Ramos (cell line): Measurements from ENCODE around the gene OR6K3.
"Not testable (repeated sequence)": the region's sequence is repeated elsewhere in the genome, so short reads cannot be mapped to it uniquely, and the experiment has no call there.

Source experiments
- in situ Hi-C: fragments of 300-500 bp; cut with MboI; formaldehyde crosslinking; loops from one replicate; pipeline ENCODE4 v1.14.3; 2022; ENCODE audit warnings: low sequenced_read_pairs; ENCODE audit not compliant: unreplicated experiment

Gene OR6K3

GRCh38 chr1:158720620-158721019 is at the start of gene OR6K3:
OR6K3 (minus strand) TSS chr1:158720720; CDS start chr1:158718115, 2,605 bp downstream.
- in situ Hi-C loops, result no loop called here

DNA sequence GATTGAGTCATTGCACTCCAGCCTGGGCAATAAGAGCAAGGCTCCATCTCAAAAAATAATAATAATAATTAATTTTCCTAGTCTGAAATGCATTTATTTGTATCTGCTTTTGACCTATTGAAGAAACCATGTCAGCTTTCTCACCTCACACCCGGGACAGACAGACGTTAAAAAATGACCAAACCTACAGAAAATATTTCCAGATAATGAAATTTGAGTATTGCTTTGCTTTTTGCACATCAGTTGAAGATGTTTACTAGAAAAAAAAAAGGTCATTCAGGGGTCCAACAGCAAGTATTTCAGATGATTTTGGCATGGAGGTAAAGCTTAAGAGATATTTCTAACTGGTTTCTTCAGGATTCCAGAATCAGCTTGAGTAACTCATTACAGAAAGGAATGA is 33.9 kb upstream of the OR6K3 start, which contains the start of gene OR6K6:
OR6K6 (plus strand) TSS at position 301 of the 400 bp plus-strand sequence. CDS start 168 bp downstream, outside the sequence.
- in situ Hi-C loops, result no loop called here

- in situ Hi-C loops, result no loop called here
Observed at GRCh38 chr1:158752155-158752712, 31.7 kb upstream of the OR6K3 start.

DNA sequence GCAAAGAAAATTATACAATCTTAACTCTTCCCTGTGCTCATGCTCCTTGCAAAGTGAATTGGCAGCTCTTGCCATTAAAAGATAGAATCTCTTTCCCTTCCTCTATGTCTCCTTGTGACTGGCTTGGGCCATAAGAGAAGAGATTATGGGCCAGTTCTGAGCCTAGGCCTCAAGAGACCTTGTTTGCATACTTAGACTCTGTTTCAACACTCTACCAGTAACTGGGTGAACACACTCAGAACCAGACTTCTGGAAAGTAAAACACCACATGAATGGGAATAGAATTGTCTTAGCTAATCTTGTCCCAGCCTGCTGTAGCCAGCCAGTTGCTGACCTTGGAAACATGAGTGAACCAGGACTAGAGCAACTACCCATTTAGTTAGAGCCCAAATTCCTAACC is 15.3 kb upstream of the OR6K3 start:
- in situ Hi-C loops, result no loop called here

DNA sequence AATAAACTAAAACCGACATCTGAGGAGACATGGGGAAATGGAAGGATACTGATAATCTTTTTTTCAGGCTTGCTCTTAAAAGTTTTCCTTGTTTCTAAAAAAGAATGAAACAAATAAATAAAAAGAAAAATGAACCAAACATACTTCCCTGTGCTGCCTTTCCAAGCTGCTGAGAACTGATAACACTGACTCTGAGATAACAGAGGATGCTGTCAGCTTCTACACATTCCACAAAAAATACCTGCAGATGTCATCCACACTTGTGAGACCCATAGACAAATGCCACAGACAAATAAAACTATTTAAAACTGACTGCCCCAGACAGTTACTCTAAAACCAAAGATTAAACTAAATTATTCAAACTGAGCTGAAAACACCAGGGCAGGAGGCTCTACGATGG is 12.0 kb upstream of the OR6K3 start:
- in situ Hi-C loops, result no loop called here

GRCh38 chr1:158731707-158732106 is 11.2 kb upstream of the OR6K3 start:
- in situ Hi-C loops, result no loop called here

DNA sequence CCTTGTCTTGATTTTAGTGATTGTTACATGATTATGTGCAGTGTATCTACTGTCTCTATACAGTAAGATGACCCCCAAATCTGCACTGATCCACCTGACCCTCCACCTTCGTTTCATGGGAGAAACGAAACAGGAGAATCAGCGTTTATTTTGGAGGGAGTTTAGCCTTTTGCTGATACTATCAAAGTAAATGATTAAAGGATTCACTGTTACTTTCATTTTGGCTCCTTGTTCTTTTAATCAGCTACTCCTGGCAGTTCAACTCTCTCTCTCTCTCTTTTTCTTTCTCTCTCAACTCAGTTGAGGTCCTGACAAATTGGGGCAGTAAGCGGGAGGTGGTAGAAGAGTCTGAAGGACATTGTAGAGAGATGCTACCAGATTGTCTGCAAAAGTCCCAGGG is 9.9 kb upstream of the OR6K3 start:
- in situ Hi-C loops, result no loop called here

DNA sequence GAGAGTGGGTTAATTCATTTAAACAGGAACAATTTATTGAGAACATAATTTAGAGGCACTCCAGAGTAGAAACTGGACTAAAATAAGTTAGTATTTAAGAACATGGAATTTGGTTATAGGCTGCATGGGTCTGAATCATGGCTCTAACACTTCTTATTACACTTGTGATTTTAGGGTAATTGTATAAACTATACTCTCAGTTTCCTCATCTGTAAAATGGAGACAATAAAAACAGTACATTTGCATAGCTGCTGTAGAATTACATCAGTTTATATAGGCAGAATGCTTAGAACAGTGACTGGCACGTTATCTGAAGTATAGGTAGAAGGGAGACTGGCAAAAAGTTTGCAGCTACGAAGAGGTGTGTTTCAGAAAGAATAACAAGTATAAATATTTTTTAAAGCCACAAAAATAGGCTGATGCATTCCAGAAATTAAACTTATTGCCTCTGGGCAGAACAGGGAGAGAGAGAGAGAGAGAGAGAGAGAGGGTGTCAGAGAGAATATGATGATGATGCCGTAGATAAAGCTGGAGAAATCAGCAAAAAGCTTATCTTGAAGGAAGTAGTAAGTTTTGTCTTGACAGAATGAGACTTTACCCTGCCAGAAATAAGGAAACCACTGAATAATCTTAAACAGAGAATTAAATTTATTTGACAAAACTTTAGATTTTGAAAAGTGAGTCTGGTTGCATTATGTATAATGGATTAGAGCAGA is 8.1 kb upstream of the OR6K3 start:
- in situ Hi-C loops, result no loop called here

GRCh38 chr1:158724442-158724841 is 3.9 kb upstream of the OR6K3 start:
- in situ Hi-C loops, result no loop called here

DNA sequence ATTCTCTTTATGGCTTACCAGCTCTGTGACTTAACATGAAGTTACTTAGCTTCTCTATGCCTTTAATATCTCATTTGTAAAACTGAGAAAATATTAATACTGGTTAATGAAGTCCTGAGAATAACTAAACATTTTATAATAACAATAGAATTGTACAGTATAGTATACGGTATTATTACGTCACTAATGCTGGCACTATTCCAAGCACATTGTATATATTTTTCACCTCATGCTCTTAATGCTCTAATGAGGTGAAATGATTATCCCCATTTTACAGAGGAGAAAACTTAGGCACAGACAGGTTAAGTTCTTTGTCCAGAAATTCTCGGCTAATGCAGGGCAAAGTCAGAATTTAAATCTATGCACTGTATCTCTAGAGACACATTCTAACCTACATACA is 856 bp downstream of the OR6K3 start:
- in situ Hi-C loops, result no loop called here

DNA sequence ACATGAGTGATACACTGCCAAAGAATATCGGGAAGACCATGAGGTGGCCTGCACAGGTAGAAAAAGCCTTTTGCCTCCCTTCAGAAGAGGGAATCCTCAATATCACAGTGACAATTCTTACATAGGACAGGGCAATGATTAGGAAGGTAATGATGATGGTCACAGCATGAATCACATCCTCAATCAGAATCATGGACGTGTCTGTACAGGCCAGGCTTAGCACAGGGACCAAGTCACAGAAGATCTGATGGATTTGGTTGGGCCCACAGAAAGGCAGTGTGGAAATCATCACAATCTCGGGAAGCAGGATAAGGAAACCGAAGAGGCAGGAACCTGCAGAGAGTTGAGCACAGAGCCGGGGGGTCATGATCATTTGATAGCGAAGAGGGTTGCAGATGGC is 3.2 kb downstream of the OR6K3 start:
- in situ Hi-C loops, result no loop called here

DNA sequence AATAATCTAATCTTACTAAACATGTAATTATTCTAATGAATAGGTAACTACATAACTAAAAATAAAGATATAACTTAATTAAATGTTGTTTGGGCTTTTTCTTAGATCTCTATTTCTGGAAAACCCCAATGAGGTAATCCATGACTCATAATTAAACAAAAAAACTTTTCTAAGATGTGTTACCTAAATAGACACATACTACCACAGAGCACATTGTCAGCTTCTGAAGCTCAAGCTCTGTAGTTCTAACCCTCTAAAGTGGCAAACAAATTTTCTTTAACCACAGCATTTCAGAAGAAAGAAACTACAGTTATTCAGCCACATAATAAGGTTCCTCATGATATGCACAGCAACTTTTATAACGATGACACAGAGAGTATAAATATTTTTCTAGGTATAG is 4.2 kb downstream of the OR6K3 start:
- in situ Hi-C loops, result no loop called here

DNA sequence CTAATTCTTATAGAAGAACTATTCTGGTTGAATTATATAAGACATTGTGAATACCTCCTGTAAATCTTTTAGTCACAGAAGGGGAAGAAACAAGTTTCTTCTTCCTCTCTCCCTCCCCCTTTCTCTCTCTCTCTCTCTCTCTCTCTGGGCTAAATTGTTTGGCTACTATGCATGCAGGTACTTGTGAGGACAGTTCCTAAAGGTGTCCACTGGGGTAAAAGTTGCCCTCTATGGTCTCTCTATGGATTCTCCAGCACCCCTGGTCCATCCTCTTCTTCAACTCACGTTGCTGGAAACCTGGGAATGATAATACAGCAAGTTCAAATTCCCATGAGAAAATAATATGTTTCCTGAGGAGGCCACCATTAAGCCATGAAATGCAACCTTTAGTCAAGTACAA is 5.8 kb downstream of the OR6K3 start:
- in situ Hi-C loops, result no loop called here

DNA sequence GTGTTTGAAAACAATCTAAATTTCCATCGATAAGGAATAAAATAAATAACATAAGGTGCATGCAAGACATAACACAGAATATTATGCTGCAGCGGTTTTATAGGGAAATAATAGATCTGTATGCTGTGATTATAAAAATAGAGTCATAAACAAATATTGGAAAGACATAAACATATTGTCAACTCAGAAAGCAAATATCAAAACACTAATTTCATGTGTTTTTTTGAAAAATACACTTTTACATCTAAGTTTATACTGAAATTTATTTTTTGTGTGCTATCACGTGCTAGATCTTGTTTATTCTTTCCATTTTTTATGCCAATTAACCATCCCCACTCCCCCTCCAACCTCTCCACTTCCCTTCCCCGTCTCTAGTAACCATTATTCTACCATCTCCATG is 9.4 kb downstream of the OR6K3 start:
- in situ Hi-C loops, result no loop called here

DNA sequence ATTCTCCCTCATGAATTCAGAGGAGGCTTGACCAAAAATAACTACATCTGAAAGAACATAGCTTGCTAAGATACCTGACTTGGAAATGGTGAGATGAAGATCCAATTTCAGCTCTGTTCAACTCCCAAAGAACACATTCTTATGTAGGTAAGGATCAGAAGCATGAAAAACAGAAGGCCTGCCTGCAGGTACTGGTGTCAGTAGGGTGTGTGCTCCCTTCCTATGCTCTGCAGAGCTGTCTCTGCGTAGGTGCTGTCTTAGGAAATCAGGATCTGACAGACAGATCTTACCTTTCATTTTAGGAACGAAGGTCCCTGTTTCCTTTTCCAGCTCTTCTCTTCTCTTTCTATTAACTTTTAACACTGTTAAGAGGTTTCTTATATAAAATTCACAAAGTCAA is 14.4 kb downstream of the OR6K3 start:
- in situ Hi-C loops, result no loop called here

DNA sequence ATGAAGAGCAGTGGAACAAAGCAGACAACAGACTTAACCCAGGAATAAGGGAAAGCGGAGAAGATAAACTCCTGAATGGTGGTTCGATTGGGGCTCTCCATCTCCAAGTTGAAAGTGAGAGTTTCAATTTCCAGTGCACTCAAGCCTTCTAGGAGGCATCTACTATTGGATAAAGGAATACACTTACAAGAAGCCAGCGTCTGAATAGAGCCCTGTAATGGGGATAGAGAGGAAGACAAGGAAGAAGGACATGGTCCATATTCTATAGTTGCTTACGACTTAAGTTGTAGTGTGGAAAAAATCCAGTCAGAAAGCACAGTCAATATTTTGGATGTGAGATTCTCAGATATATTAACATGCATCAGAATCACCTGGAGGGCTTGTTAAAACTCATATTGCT is 20.0 kb downstream of the OR6K3 start, which contains the start of gene OR6K2:
OR6K2 (minus strand) TSS at position 101 of the 400 bp plus-strand sequence; CDS start at position 101, 0 bp downstream.
- in situ Hi-C loops, result no loop called here

DNA sequence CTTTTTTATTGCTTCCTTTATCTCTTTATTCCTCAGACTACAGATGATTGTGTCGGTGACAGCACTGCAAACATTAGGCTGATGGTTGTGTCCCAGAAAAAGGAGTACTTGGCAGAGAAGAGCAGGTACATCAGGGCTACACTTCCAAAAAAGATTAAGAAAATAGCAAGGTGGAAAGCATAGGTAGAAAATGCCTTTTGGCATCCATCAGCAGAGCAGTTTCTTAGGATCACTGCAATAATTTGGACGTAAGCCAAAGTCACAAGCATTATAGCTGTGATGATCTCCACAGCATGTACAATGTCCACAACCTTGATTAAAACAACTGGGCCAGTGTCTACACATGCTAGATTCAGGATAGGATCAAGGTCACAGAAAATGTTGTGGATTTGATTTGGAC is 25.9 kb downstream of the OR6K3 start:
- in situ Hi-C loops, result no loop called here

- in situ Hi-C loops, result no loop called here
Observed at GRCh38 chr1:158692356-158692755, 28.2 kb downstream of the OR6K3 start.

- in situ Hi-C loops, result no loop called here
Observed at GRCh38 chr1:158691907-158692306, 28.6 kb downstream of the OR6K3 start.

GRCh38 chr1:158691149-158691548 is 29.4 kb downstream of the OR6K3 start:
- in situ Hi-C loops, result not testable (repeated sequence)

DNA sequence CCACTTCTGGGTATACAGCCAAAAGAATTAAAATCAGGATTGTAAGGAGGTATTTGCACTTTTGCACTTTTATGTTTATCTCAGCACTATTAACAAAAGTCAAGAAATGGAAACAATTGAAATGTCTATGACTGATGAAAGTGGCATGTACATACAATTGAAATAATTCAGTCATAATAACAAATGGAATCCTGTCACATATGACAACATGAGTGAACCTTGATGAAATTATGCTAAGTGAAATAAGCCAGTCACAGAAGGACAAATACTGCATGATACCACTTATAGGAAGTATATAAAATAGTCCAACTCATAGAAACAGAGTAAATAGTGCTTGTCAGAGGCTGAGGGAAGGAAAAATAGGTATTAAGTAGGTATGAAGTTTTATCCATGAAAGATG is 30.6 kb downstream of the OR6K3 start:
- in situ Hi-C loops, result no loop called here

DNA sequence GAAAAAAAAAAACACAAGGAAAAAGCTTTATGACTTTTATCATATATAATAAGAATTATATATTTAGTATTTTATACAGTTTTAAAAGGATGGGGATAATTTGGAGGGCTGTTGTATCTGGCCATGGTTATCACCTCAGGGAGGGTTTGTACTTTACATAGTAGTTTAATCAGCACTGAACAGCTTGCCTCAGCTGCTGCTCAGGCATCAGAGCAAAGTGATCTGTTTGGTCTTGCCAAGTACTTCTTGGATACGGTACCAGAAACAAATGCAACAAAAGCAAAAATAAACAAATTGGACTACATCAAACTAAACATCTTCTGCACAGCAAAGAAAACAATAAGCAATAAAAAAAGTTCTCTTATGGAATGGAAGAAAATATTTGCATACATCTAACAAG is 31.4 kb downstream of the OR6K3 start:
- in situ Hi-C loops, result no loop called here
